ENCODE measurements around the gene ITGB3.

DNA sequence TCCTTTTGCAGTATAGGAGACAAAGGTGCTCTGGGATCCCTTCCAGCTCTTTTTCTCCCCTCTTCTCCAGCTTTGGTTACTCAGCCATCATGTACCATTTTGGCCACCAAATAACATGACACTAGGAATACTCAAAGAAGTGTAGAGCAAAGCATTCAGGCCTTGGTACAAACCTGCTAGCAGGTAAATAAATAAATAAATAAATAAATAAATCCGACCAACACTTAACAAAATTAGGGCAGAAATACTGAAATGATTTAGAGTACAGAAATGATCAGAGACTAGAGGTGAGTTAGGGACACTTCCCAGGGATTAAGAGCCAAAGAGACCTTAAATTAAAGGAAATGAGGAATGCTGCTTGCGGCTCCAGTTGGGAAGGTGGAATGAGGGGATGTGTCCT, 17.7 kb upstream of the ITGB3 start:
- TF ChIP-seq, protein P1, sequence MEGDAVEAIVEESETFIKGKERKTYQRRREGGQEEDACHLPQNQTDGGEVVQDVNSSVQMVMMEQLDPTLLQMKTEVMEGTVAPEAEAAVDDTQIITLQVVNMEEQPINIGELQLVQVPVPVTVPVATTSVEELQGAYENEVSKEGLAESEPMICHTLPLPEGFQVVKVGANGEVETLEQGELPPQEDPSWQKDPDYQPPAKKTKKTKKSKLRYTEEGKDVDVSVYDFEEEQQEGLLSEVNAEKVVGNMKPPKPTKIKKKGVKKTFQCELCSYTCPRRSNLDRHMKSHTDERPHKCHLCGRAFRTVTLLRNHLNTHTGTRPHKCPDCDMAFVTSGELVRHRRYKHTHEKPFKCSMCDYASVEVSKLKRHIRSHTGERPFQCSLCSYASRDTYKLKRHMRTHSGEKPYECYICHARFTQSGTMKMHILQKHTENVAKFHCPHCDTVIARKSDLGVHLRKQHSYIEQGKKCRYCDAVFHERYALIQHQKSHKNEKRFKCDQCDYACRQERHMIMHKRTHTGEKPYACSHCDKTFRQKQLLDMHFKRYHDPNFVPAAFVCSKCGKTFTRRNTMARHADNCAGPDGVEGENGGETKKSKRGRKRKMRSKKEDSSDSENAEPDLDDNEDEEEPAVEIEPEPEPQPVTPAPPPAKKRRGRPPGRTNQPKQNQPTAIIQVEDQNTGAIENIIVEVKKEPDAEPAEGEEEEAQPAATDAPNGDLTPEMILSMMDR (IDR thresholded peaks at IDR 0.05; ENCODE audit: low read depth, low read length): no peak
- TF ChIP-seq EZH2phosphoT487 (IDR thresholded peaks at IDR 0.05; ENCODE audit: low read depth): no peak
